HG02610 (cell line): Measurements from ENCODE around the gene CNKSR2.

Experiments
- ATAC-seq: cut with Tn5 transposase; IDR thresholded peaks from one replicate; pipeline ENCODE4 v1.9.1; 2021; ENCODE audit warnings: mild to moderate bottlenecking, moderate library complexity; ENCODE audit not compliant: unreplicated experiment

Gene CNKSR2

GRCh38 chrX:21590012-21590776 is 216.0 kb downstream of the CNKSR2 start:
- no peak for ATAC-seq

DNA sequence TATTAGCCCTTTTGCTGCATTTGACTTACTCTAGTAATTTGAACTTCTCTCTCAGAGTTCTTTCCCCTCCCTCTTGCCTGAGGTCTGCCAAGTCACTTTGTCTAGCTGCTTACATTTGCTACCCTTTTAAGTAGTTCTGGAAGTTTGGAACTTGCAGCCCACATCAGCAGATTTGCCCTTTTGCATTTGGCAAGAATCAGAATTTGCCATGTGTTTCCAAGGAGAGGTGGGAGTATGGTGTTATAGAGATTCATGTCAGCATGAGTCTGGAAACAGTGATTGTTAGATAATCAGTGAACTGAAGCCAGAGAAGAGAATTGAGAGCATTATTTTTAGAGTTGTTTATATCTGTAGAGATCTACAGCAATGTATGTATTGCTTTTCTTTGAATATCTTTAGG is 231.8 kb downstream of the CNKSR2 start:
- ATAC-seq, result no peak

DNA sequence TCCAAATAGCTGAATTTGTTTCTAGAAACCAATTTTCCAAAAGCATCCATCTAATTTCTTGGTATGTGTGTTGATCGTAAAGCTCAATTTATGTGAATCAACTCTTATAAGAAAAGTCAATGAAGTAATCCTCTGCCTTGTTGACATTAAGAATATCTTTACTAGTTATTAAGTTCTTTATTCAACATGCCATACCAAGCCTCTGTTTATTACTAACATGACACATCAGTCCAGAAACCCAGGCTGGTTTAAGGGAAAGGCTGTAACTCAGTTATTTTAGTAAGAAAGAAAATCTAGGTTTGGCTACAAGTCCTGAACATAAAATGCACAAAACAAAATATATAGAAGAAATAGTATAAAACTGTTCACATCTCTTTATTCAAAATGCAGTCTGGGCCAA is 235.9 kb downstream of the CNKSR2 start:
- no peak for ATAC-seq

DNA sequence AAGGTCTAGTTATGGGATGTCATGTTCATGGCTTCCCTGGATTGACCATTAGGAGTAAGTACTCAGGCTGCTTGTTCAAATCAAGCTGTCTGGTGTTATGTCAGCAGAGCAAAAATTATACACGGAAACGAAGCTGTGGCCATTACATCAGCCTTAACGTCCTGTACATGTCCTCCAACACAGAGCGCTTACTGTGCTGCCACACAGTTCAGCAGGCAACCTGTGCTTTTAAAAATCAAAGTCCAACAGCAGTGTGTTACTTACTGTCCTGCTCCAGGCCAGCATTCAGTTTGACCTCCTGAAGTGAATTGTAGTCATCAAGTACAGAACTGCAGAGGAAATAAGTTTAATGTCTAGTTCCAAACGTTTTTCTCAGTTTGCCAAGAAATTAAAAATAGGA is 237.9 kb downstream of the CNKSR2 start:
- no peak for ATAC-seq

DNA sequence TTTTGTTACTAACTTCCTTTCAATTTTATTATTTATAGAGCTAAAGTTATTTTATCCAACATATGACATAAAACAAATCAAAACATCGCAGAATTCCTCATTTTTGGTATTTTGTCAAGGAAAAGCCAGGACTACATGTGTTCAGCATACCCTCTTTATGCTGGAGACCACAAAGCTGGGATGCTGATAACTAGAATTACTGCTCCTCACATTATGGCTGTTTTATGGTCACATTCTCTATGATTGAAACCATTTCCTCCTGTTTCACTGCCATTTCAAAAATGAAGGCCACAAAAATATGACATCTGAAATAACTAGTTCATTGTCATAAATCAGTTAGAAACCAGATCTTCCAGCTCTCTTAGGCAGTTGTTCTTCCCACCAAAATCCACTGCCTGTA is 242.2 kb downstream of the CNKSR2 start:
- no peak for ATAC-seq

GRCh38 chrX:21620234-21620633 is 246.0 kb downstream of the CNKSR2 start:
- no peak for ATAC-seq

GRCh38 chrX:21623778-21624501 is 249.7 kb downstream of the CNKSR2 start:
- ATAC-seq, result no peak

GRCh38 chrX:21632027-21632426 is 257.8 kb downstream of the CNKSR2 start:
- no peak for ATAC-seq

DNA sequence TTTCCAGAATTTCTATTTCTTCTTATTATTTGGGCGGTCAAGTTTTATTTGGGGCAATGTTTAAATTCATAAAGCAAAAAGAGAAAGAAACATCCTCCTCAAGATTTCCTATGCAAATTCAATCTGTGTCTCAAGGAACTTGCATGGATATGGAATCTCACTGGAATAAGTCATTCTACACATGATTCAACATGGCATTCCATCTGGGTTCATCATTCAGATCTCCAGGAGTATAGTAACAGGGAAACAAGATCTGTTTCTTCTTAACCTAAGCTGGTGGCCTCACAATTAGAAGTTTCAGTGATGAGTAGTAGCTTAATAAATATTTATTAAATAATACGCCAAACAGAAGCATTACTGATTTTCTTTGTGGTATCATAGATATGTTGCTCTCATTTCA is 264.1 kb downstream of the CNKSR2 start:
- no peak for ATAC-seq

GRCh38 chrX:21639775-21640174 is 265.6 kb downstream of the CNKSR2 start:
- no peak for ATAC-seq

GRCh38 chrX:21645431-21645830 is 271.2 kb downstream of the CNKSR2 start:
- ATAC-seq, result no peak

DNA sequence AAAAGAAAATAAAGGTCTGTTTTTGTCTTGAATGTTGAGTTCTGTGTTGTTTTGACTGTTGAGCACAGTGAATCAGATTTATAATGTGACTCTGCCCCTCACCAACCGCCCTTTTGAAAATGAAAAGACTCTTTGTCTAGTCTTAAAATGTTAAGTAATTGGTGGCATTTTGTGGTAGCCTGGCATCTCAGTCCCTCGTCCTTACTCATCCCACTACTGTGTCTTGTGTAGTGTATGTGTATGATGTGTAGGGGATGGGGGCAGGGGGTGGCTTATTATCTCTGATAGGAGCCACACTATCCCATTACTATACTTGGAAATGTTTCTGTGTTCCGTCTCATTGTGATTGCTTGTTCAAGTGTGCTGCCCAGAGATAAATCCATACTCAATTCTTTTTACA is 271.7 kb downstream of the CNKSR2 start:
- ATAC-seq, result no peak

- ATAC-seq, result no peak
Observed at GRCh38 chrX:21655901-21656586, 281.8 kb downstream of the CNKSR2 start.

DNA sequence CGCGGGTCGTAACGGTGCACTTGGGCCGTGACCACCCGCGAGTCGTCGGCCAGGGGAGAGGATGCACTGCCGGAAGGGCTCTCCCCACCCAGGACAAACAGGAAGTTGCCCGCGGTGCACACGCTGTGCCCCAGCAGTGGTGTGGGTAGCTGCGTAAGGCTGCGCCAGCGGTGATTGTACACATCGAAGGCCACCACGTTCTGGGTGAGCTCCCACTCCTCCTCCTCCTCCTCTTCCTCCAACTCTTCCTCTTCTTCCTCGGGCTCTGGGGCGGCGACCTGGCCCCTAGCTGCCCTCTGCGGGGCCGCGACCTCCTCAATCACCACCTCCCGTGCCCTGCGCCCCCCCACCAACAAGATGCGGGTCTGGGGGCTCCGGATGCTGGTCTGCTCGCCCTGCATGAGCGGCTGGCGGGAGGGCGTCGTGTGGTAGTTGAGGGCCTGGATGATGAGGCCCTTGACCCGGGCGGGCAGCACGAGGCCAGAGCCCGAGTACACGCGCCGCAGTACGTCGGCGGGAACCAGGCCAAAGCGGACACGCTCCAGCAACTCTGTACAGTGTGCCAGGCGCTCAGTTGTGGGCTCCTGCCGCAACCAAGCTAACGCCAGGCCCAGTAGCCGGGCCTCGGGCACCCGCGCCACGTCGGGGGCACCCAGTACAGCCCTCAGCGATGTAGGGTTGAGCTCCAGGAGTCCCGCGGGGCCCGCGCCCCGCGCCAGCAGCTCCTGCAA is 282.5 kb downstream of the CNKSR2 start:
- ATAC-seq, result no peak

GRCh38 chrX:21657318-21658151 is 283.3 kb downstream of the CNKSR2 start:
- no peak for ATAC-seq

DNA sequence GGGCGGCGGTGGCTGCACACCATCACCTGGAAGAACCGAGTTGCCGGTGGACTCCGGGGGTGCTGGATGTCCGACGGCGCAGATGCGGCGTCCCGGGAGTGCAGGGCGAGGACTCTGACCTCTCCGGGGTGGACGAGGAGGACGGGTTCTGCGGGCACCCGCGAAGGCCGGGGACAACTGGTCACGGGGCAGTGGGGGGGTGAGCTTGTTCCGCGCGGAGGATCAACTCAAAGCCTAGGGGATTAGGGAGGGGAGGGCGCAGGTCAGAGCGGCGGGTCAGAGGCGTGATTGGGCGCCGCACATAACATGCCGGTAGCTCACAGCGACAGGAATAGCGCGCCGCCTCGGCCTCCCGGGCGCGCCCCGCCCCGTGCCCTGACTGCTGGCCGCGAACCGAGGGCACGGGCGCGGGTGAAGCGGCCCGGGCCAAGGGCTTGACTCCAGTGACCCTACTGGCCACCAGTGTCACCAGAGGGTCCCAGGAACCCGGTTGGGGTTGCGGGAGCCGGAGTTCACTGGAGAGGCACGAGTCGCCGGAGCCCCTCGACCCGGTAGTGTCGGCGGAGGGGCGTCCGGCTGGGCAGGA is 284.0 kb downstream of the CNKSR2 start, which contains the start of gene KLHL34:
TSS of gene KLHL34 (minus strand) at position 179 of the 586 bp plus-strand sequence. CDS start 542 bp downstream, outside the sequence.
- ATAC-seq, result no peak

GRCh38 chrX:21658746-21659145 is 284.5 kb downstream of the CNKSR2 start:
- ATAC-seq, result no peak

DNA sequence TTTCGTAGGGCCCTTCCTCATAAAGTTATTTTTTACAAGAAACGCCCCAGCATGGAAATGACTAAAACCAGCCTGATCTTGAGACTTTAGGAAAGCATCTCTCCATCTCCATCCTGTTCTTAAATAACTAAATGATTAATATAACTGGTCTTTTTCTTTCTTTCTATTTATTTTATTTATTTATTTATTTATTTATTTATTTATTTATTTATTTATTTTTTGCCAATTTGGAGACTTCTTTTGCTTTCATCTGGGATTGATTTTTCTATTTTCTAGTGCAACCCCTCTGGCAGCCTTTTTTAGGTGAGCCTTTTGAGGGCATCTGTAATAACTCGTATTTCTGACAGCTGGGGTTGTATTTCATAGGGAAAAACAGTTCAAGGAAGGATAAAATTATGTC is 285.1 kb downstream of the CNKSR2 start:
- ATAC-seq, result no peak

DNA sequence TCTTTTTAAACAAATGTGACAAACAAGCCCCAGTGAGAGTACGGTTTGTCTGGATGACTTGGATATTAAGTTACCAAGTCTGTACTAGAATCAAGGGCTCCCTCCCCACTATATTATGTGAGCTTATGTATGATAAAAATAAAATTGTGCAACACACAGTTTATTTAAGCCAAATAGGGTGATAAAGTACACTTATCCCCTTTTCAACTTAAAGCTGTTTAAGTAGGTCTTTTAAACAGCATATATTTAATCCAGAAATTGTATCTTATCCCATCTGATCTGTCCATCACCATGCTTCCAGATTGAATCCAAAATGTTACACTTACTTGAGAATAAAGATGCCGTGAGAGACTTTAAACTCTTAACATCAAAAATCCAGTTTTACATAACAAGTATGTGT is 285.9 kb downstream of the CNKSR2 start:
- no peak for ATAC-seq

DNA sequence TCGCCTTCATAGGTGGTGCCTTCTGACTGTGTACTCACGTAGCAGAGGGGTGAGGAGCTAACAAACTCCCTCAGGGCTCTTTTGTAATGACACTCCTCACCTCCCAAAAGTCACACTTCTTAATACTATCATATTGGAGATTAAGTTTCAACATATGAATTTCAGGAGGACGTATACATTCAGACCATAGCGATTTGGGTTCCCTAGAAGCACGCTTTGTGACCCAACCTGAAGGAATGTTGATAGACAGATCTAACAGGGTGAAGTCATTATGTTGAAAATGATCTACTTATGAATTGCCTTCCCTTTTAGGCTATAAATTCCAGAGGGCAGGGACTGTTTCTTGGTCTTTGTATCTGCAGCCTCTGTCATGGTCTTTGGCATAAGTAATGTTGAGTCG is 287.1 kb downstream of the CNKSR2 start:
- ATAC-seq, result no peak
